T-cell (primary cell): ENCODE data around the gene BDP1. TPM values are rescaled to one million over a fixed set of nuclear protein-coding genes. Genes with fewer than 3 reads are reported as not detected.
"Not testable (repeated sequence)": the region's sequence is repeated elsewhere in the genome, so short reads cannot be mapped to it uniquely, and the experiment has no call there.

Source experiments
- ATAC-seq, 4 experiments: fragments of 200-7000 bp in 3 of 4; fragments of 150-1000 bp in 1 of 4; cut with Tn5 transposase; replicated peaks in 1 of 4; 1 replicate in 3 of 4; 2 replicates in 1 of 4; pipeline ENCODE4 v1.10.0; 2021; ENCODE audit warnings: moderate library complexity in 3 of 4, mild to moderate bottlenecking in 2 of 4, moderate number of reproducible peaks in 1 of 4
- CTCF ChIA-PET, 2 donors: fragments of 300-600 bp; sonication (Branson Sonifier 250); formaldehyde crosslinking; loops; one replicate each; lab custom pipeline; 2022; ENCODE audit warnings: antibody characterized with exemption in 2 of 2; lab: Charles Lee
- POLR2A ChIA-PET, 2 donors: fragments of 300-600 bp; sonication (Branson Sonifier 250); formaldehyde crosslinking; loops; one replicate each; lab custom pipeline; 2022; ENCODE audit warnings: antibody characterized with exemption in 2 of 2; lab: Charles Lee
- DNase-seq, 35 experiments: peaks; one replicate each; pipeline versions ENCODE4 v3.0.0 to v3.0.0-alpha.2; 2013 to 2023
- H3K27ac ChIP-seq: one replicate; pipeline ENCODE4 v1.5.1; 2013; ENCODE audit warnings: low read length
- H3K27me3 ChIP-seq, 2 experiments: replicated peaks in 1 of 2; 1 replicate in 1 of 2; 2 replicates in 1 of 2; pipeline versions ENCODE4 v1.6.1 to v1.7.0; 2013; ENCODE audit warnings: low read length in 1 of 2, mixed read lengths in 1 of 2; ENCODE audit not compliant: control insufficient read depth in 2 of 2, insufficient read depth in 2 of 2; ENCODE audit errors: extremely low read depth in 1 of 2
- H3K36me3 ChIP-seq, 2 donors: 1 replicate in 1 of 2; 2 replicates in 1 of 2; pipeline versions ENCODE4 v1.6.1 to v1.7.0; 2013; ENCODE audit warnings: low read length in 1 of 2; ENCODE audit not compliant: control insufficient read depth in 2 of 2, insufficient read depth in 1 of 2; ENCODE audit errors: extremely low read depth in 1 of 2
- H3K4me1 ChIP-seq, 2 experiments: 1 replicate in 1 of 2; 2 replicates in 1 of 2; pipeline versions ENCODE4 v1.6.1 to v1.7.0; 2013; ENCODE audit warnings: low read length in 2 of 2, mixed read lengths in 1 of 2; ENCODE audit not compliant: insufficient read depth in 2 of 2, control insufficient read depth in 1 of 2; ENCODE audit errors: extremely low read depth in 1 of 2
- H3K4me3 ChIP-seq, 2 donors: 1 replicate in 1 of 2; 2 replicates in 1 of 2; pipeline versions ENCODE4 v1.5.1 to v1.7.0; 2013; ENCODE audit warnings: mild to moderate bottlenecking in 2 of 2, low read length in 1 of 2, moderate library complexity in 1 of 2; ENCODE audit not compliant: control insufficient read depth in 1 of 2; ENCODE audit errors: extremely low read depth in 1 of 2
- H3K9me3 ChIP-seq: 2 replicates; pipeline ENCODE4 v1.7.0; 2013
- H3K27ac Mint-ChIP-seq, 2 donors: one replicate each; pipeline ENCODE4 v1.8.0; 2020 to 2021; ENCODE audit warnings: mild to moderate bottlenecking in 2 of 2, mixed read lengths in 2 of 2
- H3K27me3 Mint-ChIP-seq, 2 donors: one replicate each; pipeline ENCODE4 v1.8.0; 2021 to 2022; ENCODE audit warnings: mixed read lengths in 2 of 2
- H3K36me3 Mint-ChIP-seq: one replicate; pipeline ENCODE4 v1.8.0; 2021; ENCODE audit warnings: mixed read lengths
- H3K4me1 Mint-ChIP-seq, 3 donors: one replicate each; pipeline ENCODE4 v1.8.0; 2020 to 2022; ENCODE audit warnings: mixed read lengths in 3 of 3, mild to moderate bottlenecking in 1 of 3
- H3K4me3 Mint-ChIP-seq, 3 donors: one replicate each; pipeline ENCODE4 v1.8.0; 2020 to 2022; ENCODE audit warnings: mild to moderate bottlenecking in 3 of 3, mixed read lengths in 3 of 3, moderate library complexity in 3 of 3
- H3K9me3 Mint-ChIP-seq, 3 donors: one replicate each; pipeline ENCODE4 v1.8.0; 2020 to 2022; ENCODE audit warnings: mixed read lengths in 3 of 3
- WGBS: methylation state at CpG from one replicate; pipeline ENCODE4 v1.1.5; 2013; ENCODE audit warnings: missing lambda C conversion rate; ENCODE audit not compliant: insufficient coverage; 5-methylcytosine and 5-hydroxymethylcytosine counted together
- total RNA-seq, 35 experiments: library from RNA in 6 of 35; stranded (reverse) in 6 of 35; fragments of 120-200 nt in 1 of 35; gene quantifications; one replicate each; pipeline versions ENCODE4 v1.2.1 to v1.2.4 and lab custom pipeline; 2013 to 2026

Gene BDP1
- total RNA-seq, 5 donors from 2014 or later (not counting 1 experiment from before 2014, with no cell fraction given) = 34.0 to 43.9 (median 40.6) TPM

GRCh38 chr5:71533615-71534014 lies 78.2 kb downstream of the BDP1 start:
- Mint-ChIP-seq H3K36me3 (peaks cover 52% of the 10 kb centered on the region), H3K27me3 (no peaks in the 10 kb centered on the region), H3K9me3 (no peaks in the 10 kb centered on the region), H3K4me1 (peaks cover 8 to 15% (median 10%) of the 10 kb centered on the region in 3 donors), H3K4me3 (no peak overlapping the region), H3K27ac (peak overlapping the region in 1 of 2 donors; percentile 1)
- no CpG with 5 or more reads among the region's 1 CpG for WGBS
- ATAC-seq (peak; percentile 43 to 62 (median 59)), DNase-seq (peak in 1 of 35 experiments; percentile 64)
- peaks cover 7 to 29% of the 10 kb centered on the region in 2 donors for H3K36me3 ChIP-seq
- no peaks in the 10 kb centered on the region for H3K4me1 ChIP-seq
- H3K27me3 ChIP-seq = no peaks in the 10 kb centered on the region
- ChIA-PET POLR2A (no interaction called here), CTCF (no interaction called here)
- H3K9me3 ChIP-seq = no peaks in the 10 kb centered on the region
- H3K27ac ChIP-seq = no peak overlapping the region
- H3K4me3 ChIP-seq = no peak overlapping the region

- ATAC-seq (no peak), DNase-seq (no peak)
- H3K4me1 ChIP-seq = no peaks in the 10 kb centered on the region
- Mint-ChIP-seq H3K27ac (no peak overlapping the region), H3K4me1 (peaks cover 8 to 15% (median 10%) of the 10 kb centered on the region in 3 donors), H3K27me3 (no peaks in the 10 kb centered on the region), H3K9me3 (no peaks in the 10 kb centered on the region), H3K36me3 (peaks cover 64% of the 10 kb centered on the region), H3K4me3 (no peak overlapping the region)
- H3K27ac ChIP-seq = no peak overlapping the region
- CTCF ChIA-PET = no interaction called here
- WGBS = no CpG with 5 or more reads among the region's 3 CpGs
- H3K27me3 ChIP-seq = no peaks in the 10 kb centered on the region
- peaks cover 4 to 32% of the 10 kb centered on the region in 2 donors for H3K36me3 ChIP-seq
- H3K4me3 ChIP-seq = no peak overlapping the region
- POLR2A ChIA-PET = no interaction called here
- H3K9me3 ChIP-seq = no peaks in the 10 kb centered on the region
Measured at GRCh38 chr5:71537687-71538086, 82.2 kb downstream of the BDP1 start.

DNA sequence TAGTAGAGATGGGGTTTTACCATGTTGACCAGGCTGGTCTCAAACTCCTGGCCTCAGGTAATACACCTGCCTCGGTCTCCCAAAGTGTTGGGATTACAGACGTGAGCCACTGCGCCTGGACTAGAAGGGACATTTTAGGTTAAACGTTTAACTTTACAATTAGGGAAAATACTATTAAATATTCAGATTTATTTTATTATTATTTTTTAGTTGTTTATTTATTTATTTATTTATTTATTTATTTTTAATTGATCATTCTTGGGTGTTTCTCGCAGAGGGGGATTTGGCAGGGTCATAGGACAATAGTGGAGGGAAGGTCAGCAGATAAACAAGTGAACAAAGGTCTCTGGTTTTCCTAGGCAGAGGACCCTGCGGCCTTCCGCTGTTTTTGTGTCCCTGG lies 95.4 kb downstream of the BDP1 start:
- H3K4me1 Mint-ChIP-seq, H3K4me1 ChIP-seq, H3K27ac Mint-ChIP-seq, H3K27me3 Mint-ChIP-seq, H3K27ac ChIP-seq, H3K9me3 ChIP-seq, H3K27me3 ChIP-seq, H3K4me3 ChIP-seq, POLR2A ChIA-PET, H3K9me3 Mint-ChIP-seq, ATAC-seq, H3K4me3 Mint-ChIP-seq, DNase-seq: not testable (repeated sequence)
- WGBS = no CpG with 5 or more reads among the region's 7 CpGs
- peaks cover 10 to 55% of the 10 kb centered on the region in 2 donors for H3K36me3 ChIP-seq
- CTCF ChIA-PET = interaction anchor here in 1 of 2 donors (0.7 kb wide), 1 partner anchor 68 kb away, joined by 3 read pairs; no protein-coding TSS in a partner anchor
- peaks cover 63% of the 10 kb centered on the region for H3K36me3 Mint-ChIP-seq

DNA sequence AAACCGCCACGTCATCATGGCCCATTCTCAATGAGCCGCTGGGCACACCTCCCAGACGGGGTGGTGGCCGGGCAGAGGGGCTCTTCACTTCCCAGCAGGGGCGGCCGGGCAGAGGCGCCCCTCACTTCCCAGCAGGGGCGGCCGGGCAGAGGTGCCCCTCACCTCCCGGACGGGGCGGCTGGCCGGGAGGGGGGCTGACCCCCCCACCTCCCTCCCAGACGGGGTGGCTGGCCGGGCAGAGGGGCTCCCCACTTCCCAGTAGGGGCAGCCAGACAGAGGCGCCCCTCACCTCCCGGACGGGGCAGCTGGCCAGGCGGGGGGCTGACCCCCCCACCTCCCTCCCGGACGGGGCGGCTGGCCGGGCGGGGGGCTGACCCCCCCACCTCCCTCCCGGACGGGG lies 96.1 kb downstream of the BDP1 start:
- H3K36me3 Mint-ChIP-seq = peaks cover 64% of the 10 kb centered on the region
- 96% methylated on average over 5 of the region's 27 CpGs for WGBS
- H3K4me1 ChIP-seq, H3K4me1 Mint-ChIP-seq, POLR2A ChIA-PET, H3K27ac ChIP-seq, CTCF ChIA-PET, H3K4me3 Mint-ChIP-seq, H3K9me3 ChIP-seq, H3K27me3 Mint-ChIP-seq, H3K9me3 Mint-ChIP-seq, H3K4me3 ChIP-seq, H3K27ac Mint-ChIP-seq, ATAC-seq, DNase-seq, H3K27me3 ChIP-seq: not testable (repeated sequence)
- peaks cover 7 to 50% of the 10 kb centered on the region in 2 donors for H3K36me3 ChIP-seq

DNA sequence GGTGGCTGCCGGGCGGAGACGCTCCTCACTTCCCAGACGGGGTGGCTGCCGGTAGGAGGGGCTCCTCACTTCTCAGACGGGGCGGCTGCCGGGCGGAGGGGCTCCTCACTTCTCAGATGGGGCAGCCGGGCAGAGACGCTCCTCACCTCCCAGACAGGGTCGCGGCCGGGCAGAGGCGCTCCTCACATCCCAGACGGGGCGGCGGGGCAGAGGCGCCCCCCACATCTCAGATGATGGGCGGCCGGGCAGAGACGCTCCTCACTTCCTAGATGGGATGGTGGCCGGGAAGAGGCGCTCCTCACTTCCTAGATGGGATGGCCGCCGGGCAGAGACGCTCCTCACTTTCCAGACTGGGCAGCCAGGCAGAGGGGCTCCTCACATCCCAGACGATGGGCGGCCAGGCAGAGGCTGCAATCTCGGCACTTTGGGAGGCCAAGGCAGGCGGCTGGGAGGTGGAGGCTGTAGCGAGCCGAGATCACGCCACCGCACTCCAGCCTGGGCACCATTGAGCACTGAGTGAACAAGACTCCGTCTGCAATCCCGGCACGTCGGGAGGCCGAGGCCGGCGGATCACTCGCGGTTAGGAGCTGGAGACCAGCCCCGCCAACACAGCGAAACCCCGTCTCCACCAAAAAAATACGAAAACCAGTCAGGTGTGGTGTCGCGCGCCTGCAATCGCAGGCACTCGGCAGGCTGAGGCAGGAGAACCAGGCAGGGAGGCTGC lies 96.7 kb downstream of the BDP1 start:
- H3K4me3 ChIP-seq, H3K27ac ChIP-seq, H3K9me3 ChIP-seq, H3K9me3 Mint-ChIP-seq, H3K27me3 ChIP-seq, DNase-seq, H3K4me1 ChIP-seq, H3K27me3 Mint-ChIP-seq, ATAC-seq, H3K4me3 Mint-ChIP-seq, H3K27ac Mint-ChIP-seq, CTCF ChIA-PET, H3K4me1 Mint-ChIP-seq: not testable (repeated sequence)
- H3K36me3 ChIP-seq = peaks cover 9 to 49% of the 10 kb centered on the region in 2 donors
- peaks cover 64% of the 10 kb centered on the region for H3K36me3 Mint-ChIP-seq
- 100% methylated on average over 16 of the region's 53 CpGs for WGBS
- POLR2A ChIA-PET = interaction anchor here in 1 of 2 donors (0.7 kb wide), 1 partner anchor 45 kb away, joined by 4 read pairs; no protein-coding TSS in a partner anchor

DNA sequence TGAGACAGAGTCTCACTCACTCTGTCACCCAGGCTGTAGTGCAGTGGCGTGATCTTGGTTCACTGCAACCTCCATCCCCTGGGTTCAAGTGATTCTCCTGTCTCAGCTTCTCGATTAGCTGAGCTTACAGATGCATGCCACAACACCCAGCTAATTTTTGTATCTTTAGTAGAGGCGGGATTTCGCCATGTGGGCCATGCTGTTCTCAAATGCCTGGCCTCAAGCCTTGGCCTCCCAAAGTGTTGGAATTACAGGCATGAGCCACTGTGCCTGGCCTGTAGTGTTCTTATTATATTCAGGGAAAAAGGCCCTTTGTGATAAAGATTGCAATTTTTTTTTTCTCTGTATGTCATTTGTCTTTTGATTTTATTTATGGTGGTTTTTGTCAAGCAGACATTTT lies 107.7 kb downstream of the BDP1 start:
- Mint-ChIP-seq H3K36me3 (peaks cover 39% of the 10 kb centered on the region), H3K9me3 (no peaks in the 10 kb centered on the region), H3K4me3 (no peak overlapping the region), H3K27ac (no peak overlapping the region), H3K27me3 (no peaks in the 10 kb centered on the region), H3K4me1 (no peaks in the 10 kb centered on the region)
- ATAC-seq (no peak), DNase-seq (no peak)
- H3K4me3 ChIP-seq = no peak overlapping the region
- peaks cover 6 to 53% of the 10 kb centered on the region in 2 donors for H3K36me3 ChIP-seq
- no peak overlapping the region for H3K27ac ChIP-seq
- POLR2A ChIA-PET = no interaction called here
- no peaks in the 10 kb centered on the region for H3K27me3 ChIP-seq
- WGBS = no CpG with 5 or more reads among the region's 4 CpGs
- H3K9me3 ChIP-seq = no peaks in the 10 kb centered on the region
- H3K4me1 ChIP-seq = no peaks in the 10 kb centered on the region
- CTCF ChIA-PET = no interaction called here
